A549 (cell line): ENCODE results near the gene LHFPL2. TPM values are rescaled to one million over a fixed set of nuclear protein-coding genes. Genes with fewer than 3 reads are reported as not detected.

Experiments used
- ATAC-seq, 2 experiments: fragments of 200-7000 bp in 1 of 2; fragments of >200 bp in 1 of 2; cut with Nextera tagmentation in 1 of 2; cut with Tn5 transposase in 1 of 2; 3 replicates each; pipeline versions ENCODE4 v1.8.0 to v1.9.1; 2018 to 2020; ENCODE audit warnings: mild to moderate bottlenecking in 1 of 2, moderate library complexity in 1 of 2
- CTCF ChIA-PET: fragments of 300-600 bp; sonication (Branson Sonifier 250); formaldehyde crosslinking; extraction: SDS; loops from one replicate; lab custom pipeline; 2021; ENCODE audit warnings: antibody characterized with exemption, inconsistent platforms; lab: Yijun Ruan, JAX
- POLR2A ChIA-PET: fragments of 350-600 bp; formaldehyde crosslinking; extraction: SDS; loops from one replicate; lab custom pipeline; 2021; ENCODE audit warnings: antibody characterized with exemption, inconsistent platforms; lab: Yijun Ruan, JAX
- DNase-seq, 2 experiments: peaks; one replicate each; pipeline versions ENCODE4 v3.0.0 to v3.0.0-alpha.2; 2011 to 2016; ENCODE audit warnings: low read depth in 1 of 2, low spot score in 1 of 2
- FAIRE-seq: peaks from 2 replicates; lab custom pipeline; 2011; peaks lifted over from hg19 to GRCh38; lab: Jason Lieb, UNC
- H3K27ac ChIP-seq, 2 experiments: fragments of >200 bp; sonication (Bioruptor Twin); formaldehyde crosslinking; 3 replicates each; pipeline ENCODE4 v1.5.1; 2016 to 2017
- H3K4me1 ChIP-seq: fragments of >200 bp; sonication (Bioruptor Twin); formaldehyde crosslinking; 3 replicates; pipeline ENCODE4 v1.6.1; 2016
- H3K4me2 ChIP-seq: fragments of >200 bp; sonication (Bioruptor Twin); formaldehyde crosslinking; 3 replicates; pipeline ENCODE4 v1.6.1; 2016
- H3K4me3 ChIP-seq: fragments of >200 bp; sonication (Bioruptor Twin); formaldehyde crosslinking; 3 replicates; pipeline ENCODE4 v1.5.1; 2016
- H3K9me3 ChIP-seq: fragments of >200 bp; sonication (Bioruptor Twin); formaldehyde crosslinking; 3 replicates; pipeline ENCODE4 v1.6.1; 2016
- ELK1 ChIP-seq: fragments of 150-350 bp; IDR thresholded peaks from 2 replicates; pipeline ENCODE4 v1.6.1; 2014; ENCODE audit warnings: low read depth, mild to moderate bottlenecking, low read length
- FOXS1 ChIP-seq: fragments of 250-450 bp; sonication (Bioruptor Pico); IDR thresholded peaks from 2 replicates; pipeline ENCODE4 v1.5.0; 2020; ENCODE audit warnings: mild to moderate bottlenecking, moderate library complexity
- HDAC2 ChIP-seq: fragments of 200-600 bp; sonication (generic); IDR thresholded peaks from 2 replicates; pipeline ENCODE4 v1.6.1; 2016
- HES2 ChIP-seq: fragments of >200 bp; sonication (Bioruptor Twin); formaldehyde crosslinking; IDR thresholded peaks from 2 replicates; pipeline ENCODE4 v1.6.1; 2016
- HEYL ChIP-seq: fragments of 250-450 bp; sonication (Bioruptor Pico); IDR thresholded peaks from 2 replicates; pipeline ENCODE4 v1.8.0; 2021; ENCODE audit warnings: mild to moderate bottlenecking, moderate library complexity
- HMGXB4 ChIP-seq: fragments of 250-450 bp; sonication (Bioruptor Pico); IDR thresholded peaks from 2 replicates; pipeline ENCODE4 v1.5.0; 2021; ENCODE audit warnings: mild to moderate bottlenecking, moderate library complexity, borderline replicate concordance
- HOXB5 ChIP-seq: fragments of 250-450 bp; sonication (Bioruptor Pico); IDR thresholded peaks from 2 replicates; pipeline ENCODE4 v1.5.0; 2020; ENCODE audit warnings: mild to moderate bottlenecking, moderate library complexity
- JUN ChIP-seq, 2 experiments: fragments of >200 bp; sonication (Bioruptor Twin); formaldehyde crosslinking; IDR thresholded peaks; 2 replicates in 1 of 2; 3 replicates in 1 of 2; pipeline ENCODE4 v1.6.1; 2016 to 2017
- MAFK ChIP-seq: fragments of 450-650 bp; IDR thresholded peaks from 2 replicates; pipeline ENCODE4 v1.6.1; 2014; ENCODE audit not compliant: partially characterized antibody
- MAX ChIP-seq: IDR thresholded peaks from 2 replicates; pipeline ENCODE4 v1.6.1; 2012
- MAZ ChIP-seq: fragments of 150-350 bp; IDR thresholded peaks from 2 replicates; pipeline ENCODE4 v1.6.1; 2014; ENCODE audit warnings: antibody characterized with exemption, low read depth, low read length, borderline replicate concordance
- MYC ChIP-seq: IDR thresholded peaks from 2 replicates; pipeline ENCODE4 v1.6.1; 2012; ENCODE audit warnings: mild to moderate bottlenecking, inconsistent platforms, low read length, improper control_type of control experiment, borderline replicate concordance
- NR3C1 ChIP-seq: fragments of >200 bp; sonication (Bioruptor Twin); formaldehyde crosslinking; IDR thresholded peaks from 3 replicates; pipeline ENCODE4 v1.6.1; 2017
- PBX3 ChIP-seq: IDR thresholded peaks from 2 replicates; pipeline ENCODE4 v1.6.1; 2012
- RAD21 ChIP-seq, 2 experiments: fragments of >200 bp in 1 of 2; sonication (Bioruptor Twin) in 1 of 2; formaldehyde crosslinking in 1 of 2; IDR thresholded peaks in 1 of 2; conservative IDR thresholded peaks in 1 of 2; 2 replicates in 1 of 2; 3 replicates in 1 of 2; pipeline ENCODE4 v1.6.1; 2012 to 2018; ENCODE audit warnings: inconsistent platforms in 1 of 2
- REST ChIP-seq: fragments of 200-600 bp; sonication (generic); IDR thresholded peaks from 2 replicates; pipeline ENCODE4 v1.6.1; 2016; ENCODE audit warnings: antibody characterized with exemption, mild to moderate bottlenecking, moderate library complexity
- RNF2 ChIP-seq: fragments of 200-600 bp; sonication (generic); IDR thresholded peaks from 2 replicates; pipeline ENCODE4 v1.6.1; 2016; ENCODE audit warnings: low read depth, mild to moderate bottlenecking, antibody characterized with exemption, moderate library complexity, borderline replicate concordance
- SMC3 ChIP-seq: fragments of >200 bp; sonication (Bioruptor Twin); formaldehyde crosslinking; IDR thresholded peaks from 3 replicates; pipeline ENCODE4 v1.6.1; 2018; ENCODE audit warnings: inconsistent platforms
- TFCP2L1 ChIP-seq: fragments of 250-450 bp; sonication (Bioruptor Pico); IDR thresholded peaks from 2 replicates; pipeline ENCODE4 v1.5.0; 2021; ENCODE audit warnings: mild to moderate bottlenecking
- TP53 ChIP-seq: fragments of 250-450 bp; sonication (Bioruptor Pico); IDR thresholded peaks from 2 replicates; pipeline ENCODE4 v1.5.0; 2021; ENCODE audit warnings: mild to moderate bottlenecking, moderate library complexity
- ZFP36 ChIP-seq: fragments of 450-650 bp; IDR thresholded peaks from 2 replicates; pipeline ENCODE4 v1.6.1; 2014; ENCODE audit warnings: borderline replicate concordance; ENCODE audit not compliant: partially characterized antibody
- WGBS: methylation state at CpG from one replicate; pipeline ENCODE4 v1.1.6; 2017; ENCODE audit errors: missing lambda C conversion rate; 5-methylcytosine and 5-hydroxymethylcytosine counted together
- polyA plus RNA-seq, 4 experiments: library from polyadenylated mRNA; depleted of rRNA in 3 of 4; stranded (reverse); fragments of >200 nt; fragmentation: RNase III in 1 of 4; extraction: RNeasy Plus Mini Kit Qiagen cat#74134 plus additional on column Dnase treatment in 1 of 4; gene quantifications; 2 replicates in 3 of 4; 3 replicates in 1 of 4; pipeline ENCODE4 v1.2.3, GENCODE V29; 2011 to 2017

Gene LHFPL2
- polyA plus RNA-seq, 2 of the 4 experiments (the other 2 are of a cell fraction) = 24.9 to 41.7 TPM

GRCh38 chr5:78513441-78513840, 135.1 kb downstream of the LHFPL2 start:
- H3K27ac ChIP-seq = no peak overlapping the region
- no peak for ATAC-seq
- H3K9me3 ChIP-seq = no peaks in the 10 kb centered on the region
- H3K4me3 ChIP-seq = no peak overlapping the region
- TF ChIP-seq TFCP2L1 (no peak), PBX3 (no peak), HEYL (CRISPR knock-in tag) (no peak), HOXB5 (CRISPR knock-in tag) (no peak), FOXS1 (CRISPR knock-in tag) (no peak), SMC3 (no peak), NR3C1 (no peak), RAD21 (conservative IDR thresholded peaks at IDR 0.05 in 1 of 2, IDR thresholded peaks at IDR 0.05 in 1 of 2) (no peak), TP53 (CRISPR knock-in tag) (no peak), MAX (no peak), MAZ (no peak), RNF2 (no peak), HMGXB4 (CRISPR knock-in tag) (no peak), ZFP36 (no peak), ELK1 (no peak), REST (no peak), HES2 (no peak)
- no peak for FAIRE-seq
- WGBS = 84% methylated on average over 6 of the region's 6 CpGs
- H3K4me2 ChIP-seq = no peak overlapping the region
- peaks cover 25% of the 10 kb centered on the region for H3K4me1 ChIP-seq
- no peak for DNase-seq
- ChIA-PET POLR2A (no interaction called here), CTCF (interaction anchor here (0.8 to 1.7 kb wide), 2 partner anchors 15 to 46 kb away, joined by 3 to 4 read pairs; no protein-coding TSS in a partner anchor)

GRCh38 chr5:78512435-78512834, 136.1 kb downstream of the LHFPL2 start:
- ChIA-PET POLR2A (interaction anchor here (0.6 kb wide), 1 partner anchor 18 kb away, joined by 3 read pairs; no protein-coding TSS in a partner anchor), CTCF (interaction anchor here (0.5 to 1.7 kb wide), 5 partner anchors 9 to 104 kb away, joined by 3 to 8 read pairs (median 4); no protein-coding TSS in a partner anchor)
- ATAC-seq (no peak), DNase-seq (no peak), FAIRE-seq (no peak)
- Histone ChIP-seq H3K4me1 (peaks cover 27% of the 10 kb centered on the region), H3K27ac (no peak overlapping the region), H3K9me3 (no peaks in the 10 kb centered on the region), H3K4me2 (no peak overlapping the region), H3K4me3 (no peak overlapping the region)
- TF ChIP-seq MYC (no peak), HDAC2 (no peak), HOXB5 (CRISPR knock-in tag) (no peak), REST (no peak), MAFK (no peak), JUN (IDR thresholded peaks at IDR 0.05) (no peak)
- WGBS = 96% methylated on average over 3 of the region's 3 CpGs
